BJ (cell line): Measurements from ENCODE around the gene RYR3. TPM values are rescaled to one million over a fixed set of nuclear protein-coding genes. Genes with fewer than 3 reads are reported as not detected.

Experiments
- CTCF ChIA-PET: fragments of 350-600 bp; formaldehyde crosslinking; extraction: SDS; loops from one replicate; lab custom pipeline; 2021; ENCODE audit warnings: antibody characterized with exemption, inconsistent platforms; lab: Yijun Ruan, JAX
- POLR2A ChIA-PET: fragments of 300-600 bp; sonication (Branson Sonifier 250); formaldehyde crosslinking; extraction: SDS; loops from one replicate; lab custom pipeline; 2021; ENCODE audit warnings: antibody characterized with exemption; lab: Charles Lee
- DNase-seq: peaks from one replicate; pipeline ENCODE4 v3.0.0-alpha.2; 2011; ENCODE audit warnings: low read depth
- H3K27me3 ChIP-seq: 2 replicates; pipeline ENCODE4 v1.6.0; 2011; ENCODE audit warnings: low read length; ENCODE audit not compliant: control insufficient read depth, insufficient read depth
- H3K36me3 ChIP-seq: 2 replicates; pipeline ENCODE4 v1.5.1; 2011; ENCODE audit warnings: low read length; ENCODE audit not compliant: control insufficient read depth, insufficient read depth
- H3K4me3 ChIP-seq: 2 replicates; pipeline ENCODE4 v1.5.1; 2011; ENCODE audit warnings: low read depth, mild to moderate bottlenecking, control low read depth, low read length
- polyA plus RNA-seq: library from polyadenylated mRNA; depleted of rRNA; stranded (reverse); fragments of >200 nt; gene quantifications from 2 replicates; pipeline ENCODE4 v1.2.3, GENCODE V29; 2011
- TF ChIP-seq, protein P1 (sequence below): IDR thresholded peaks from 2 replicates; pipeline ENCODE4 v1.5.1; 2011; ENCODE audit warnings: low read depth, mild to moderate bottlenecking, control low read depth, inconsistent platforms, low read length, moderate library complexity; ENCODE audit not compliant: insufficient read depth

Gene RYR3
- polyA plus RNA-seq, 1 experiment: not detected

DNA sequence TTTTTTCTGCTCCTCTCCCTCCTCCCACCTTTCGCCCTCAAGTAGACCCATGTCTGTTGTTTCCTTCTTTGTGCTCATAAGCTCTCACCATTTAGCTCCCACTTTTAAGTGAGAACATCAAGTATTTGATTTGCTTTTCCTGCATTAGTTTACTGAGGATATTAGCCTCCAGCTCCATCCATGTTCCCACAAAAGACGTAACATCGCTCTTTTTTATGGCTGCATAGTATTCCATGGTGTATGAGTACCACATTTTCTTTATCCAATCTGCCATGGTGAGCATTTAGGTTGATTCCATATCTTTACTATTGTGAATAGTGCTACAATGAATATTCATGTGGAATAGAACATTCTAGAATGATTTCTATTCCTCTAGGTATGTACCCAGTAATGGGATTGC is 178.6 kb downstream of the RYR3 start:
- no peak for DNase-seq
- POLR2A ChIA-PET: no interaction called here
- no peaks in the 10 kb centered on the region for H3K36me3 ChIP-seq
- TF ChIP-seq, protein P1, sequence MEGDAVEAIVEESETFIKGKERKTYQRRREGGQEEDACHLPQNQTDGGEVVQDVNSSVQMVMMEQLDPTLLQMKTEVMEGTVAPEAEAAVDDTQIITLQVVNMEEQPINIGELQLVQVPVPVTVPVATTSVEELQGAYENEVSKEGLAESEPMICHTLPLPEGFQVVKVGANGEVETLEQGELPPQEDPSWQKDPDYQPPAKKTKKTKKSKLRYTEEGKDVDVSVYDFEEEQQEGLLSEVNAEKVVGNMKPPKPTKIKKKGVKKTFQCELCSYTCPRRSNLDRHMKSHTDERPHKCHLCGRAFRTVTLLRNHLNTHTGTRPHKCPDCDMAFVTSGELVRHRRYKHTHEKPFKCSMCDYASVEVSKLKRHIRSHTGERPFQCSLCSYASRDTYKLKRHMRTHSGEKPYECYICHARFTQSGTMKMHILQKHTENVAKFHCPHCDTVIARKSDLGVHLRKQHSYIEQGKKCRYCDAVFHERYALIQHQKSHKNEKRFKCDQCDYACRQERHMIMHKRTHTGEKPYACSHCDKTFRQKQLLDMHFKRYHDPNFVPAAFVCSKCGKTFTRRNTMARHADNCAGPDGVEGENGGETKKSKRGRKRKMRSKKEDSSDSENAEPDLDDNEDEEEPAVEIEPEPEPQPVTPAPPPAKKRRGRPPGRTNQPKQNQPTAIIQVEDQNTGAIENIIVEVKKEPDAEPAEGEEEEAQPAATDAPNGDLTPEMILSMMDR: no peak
- no peak overlapping the region for H3K4me3 ChIP-seq
- CTCF ChIA-PET: no interaction called here
- no peaks in the 10 kb centered on the region for H3K27me3 ChIP-seq

DNA sequence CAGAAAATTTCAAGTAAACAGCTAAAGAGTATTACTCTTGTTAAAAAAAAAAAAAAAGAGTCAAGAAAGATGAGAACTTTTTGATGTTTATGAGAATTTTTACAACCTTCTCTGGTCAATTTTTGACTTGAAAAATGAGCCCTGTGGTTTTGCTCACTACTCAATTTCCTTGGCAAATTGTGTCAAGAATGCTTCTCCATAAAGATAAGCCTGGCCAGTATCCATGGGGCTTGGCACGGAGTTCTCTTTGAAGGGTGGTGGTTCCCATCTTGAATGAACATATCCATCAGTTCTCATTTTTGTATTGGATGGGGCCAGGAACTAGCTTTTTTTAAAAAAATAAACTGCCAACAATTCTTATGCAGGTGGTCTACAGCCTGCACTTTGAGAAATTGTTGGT is 179.9 kb downstream of the RYR3 start:
- Histone ChIP-seq H3K4me3 (no peak overlapping the region), H3K27me3 (no peaks in the 10 kb centered on the region), H3K36me3 (no peaks in the 10 kb centered on the region)
- no peak for DNase-seq
- CTCF ChIA-PET: no interaction called here
- POLR2A ChIA-PET: no interaction called here
- TF ChIP-seq, protein P1: no peak

DNA sequence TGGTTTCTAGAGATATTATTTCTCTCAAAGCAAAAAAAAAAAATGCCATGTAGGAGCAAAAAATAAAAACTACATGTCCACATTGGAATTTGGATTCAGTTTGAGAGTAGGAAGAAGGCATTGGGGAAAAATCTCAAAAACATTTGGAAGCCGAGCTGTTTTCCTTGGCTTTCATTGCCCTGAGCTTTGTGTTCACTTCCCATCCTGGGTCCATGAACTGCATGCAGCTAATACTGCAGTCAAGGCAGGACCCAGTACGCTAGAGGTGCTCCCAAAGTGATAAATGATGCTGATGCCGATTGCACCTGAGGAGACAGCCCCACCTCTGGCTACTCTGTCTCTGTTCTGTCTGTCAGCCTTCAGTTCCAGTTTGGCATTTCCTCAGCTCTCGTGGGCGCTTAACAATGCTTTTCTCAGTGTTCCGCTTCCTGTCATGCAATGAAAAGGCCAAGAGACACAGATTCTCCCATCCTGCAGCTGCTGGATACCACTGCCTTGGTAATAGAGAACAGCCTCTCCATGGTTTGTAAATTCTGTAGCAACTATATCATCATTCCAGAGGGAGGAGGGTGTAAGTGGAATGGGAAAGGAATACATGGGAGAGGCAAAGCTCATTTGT is 181.8 kb downstream of the RYR3 start:
- no peaks in the 10 kb centered on the region for H3K36me3 ChIP-seq
- CTCF ChIA-PET: no interaction called here
- H3K27me3 ChIP-seq: no peaks in the 10 kb centered on the region
- no peak for DNase-seq
- TF ChIP-seq, protein P1: no peak
- POLR2A ChIA-PET: no interaction called here
- H3K4me3 ChIP-seq: no peak overlapping the region

DNA sequence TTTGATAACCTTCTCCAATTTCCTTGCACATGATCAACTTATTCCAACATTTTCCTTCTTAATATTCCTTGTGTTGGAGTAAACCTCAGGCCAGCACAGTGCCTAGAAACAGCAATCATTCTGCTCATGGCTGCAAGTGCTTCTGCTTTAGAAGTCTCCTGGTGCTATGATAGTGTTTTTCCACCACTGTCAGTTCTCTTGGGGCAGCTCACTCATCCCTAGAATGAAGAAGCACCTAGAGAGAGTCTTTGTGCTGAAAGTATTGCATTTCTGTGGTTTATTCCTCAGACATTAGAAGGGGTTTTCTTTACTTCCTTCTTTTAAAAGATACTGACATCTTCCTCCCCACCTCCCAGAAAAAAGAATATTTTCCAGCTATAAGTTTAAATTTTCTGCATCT is 183.5 kb downstream of the RYR3 start:
- no peak overlapping the region for H3K4me3 ChIP-seq
- H3K36me3 ChIP-seq: no peaks in the 10 kb centered on the region
- H3K27me3 ChIP-seq: no peaks in the 10 kb centered on the region
- POLR2A ChIA-PET: no interaction called here
- no peak for DNase-seq
- TF ChIP-seq, protein P1: no peak
- CTCF ChIA-PET: interaction anchor here (0.6 to 1.0 kb wide), 2 partner anchors 44 to 241 kb away, joined by 3 to 5 read pairs; no protein-coding TSS in a partner anchor

DNA sequence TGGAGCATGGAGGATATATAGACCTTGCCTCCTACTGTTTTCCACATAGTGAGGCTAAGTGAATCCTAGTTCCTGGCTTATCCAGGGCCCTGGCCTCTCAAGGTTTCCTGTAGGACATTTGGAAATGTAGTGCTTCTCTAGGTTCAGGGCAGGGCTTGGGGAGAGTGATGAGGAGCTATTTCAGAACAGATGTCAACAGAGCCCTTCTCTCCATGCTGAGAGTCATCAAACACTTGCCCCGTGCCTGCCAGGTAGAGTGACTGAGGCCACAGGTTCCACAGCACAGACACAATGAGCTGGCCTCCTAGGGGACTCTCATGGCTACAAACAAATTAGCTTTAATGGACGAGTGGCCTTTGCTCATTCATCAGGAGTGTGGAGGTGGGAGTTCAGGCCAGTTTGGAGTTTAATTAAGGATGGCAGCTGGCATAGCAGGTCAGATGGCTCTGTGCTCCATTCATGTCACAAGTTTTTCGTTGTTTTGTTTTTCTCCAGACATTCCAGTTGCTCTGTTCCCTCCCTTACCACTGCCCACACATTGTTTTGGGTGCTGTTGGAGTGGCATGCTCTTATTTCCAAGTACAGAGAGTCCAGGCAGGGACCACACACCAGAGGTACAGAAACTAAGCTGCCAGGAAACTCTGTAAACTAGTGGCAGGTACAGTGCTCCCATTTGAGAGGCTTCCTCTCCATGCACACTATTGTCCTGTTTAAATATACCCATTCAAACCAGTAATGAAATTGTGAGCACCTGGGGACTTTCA is 189.8 kb downstream of the RYR3 start:
- Histone ChIP-seq H3K27me3 (no peaks in the 10 kb centered on the region), H3K4me3 (no peak overlapping the region), H3K36me3 (no peaks in the 10 kb centered on the region)
- TF ChIP-seq, protein P1: no peak
- ChIA-PET POLR2A (no interaction called here), CTCF (interaction anchor here (1.4 kb wide), 1 partner anchor 200 kb away, joined by 3 read pairs; no protein-coding TSS in a partner anchor)
- DNase-seq: no peak
